Stimulated activated CD4-positive, alpha-beta T cell treated with anti-CD3 and anti-CD28 coated beads, TNF-alpha, amount 100 ng/mL, for 1 hour (primary cell): ENCODE data around the gene SSBP3.
"Not testable (repeated sequence)": the region's sequence is repeated elsewhere in the genome, so short reads cannot be mapped to it uniquely, and the experiment has no call there.

Source experiments
- DNase-seq, 3 donors: peaks; one replicate each; pipeline ENCODE4 v3.0.0-alpha.2; 2020; ENCODE audit warnings: low read depth in 3 of 3, low spot score in 1 of 3

SSBP3 gene

GRCh38 chr1:54249819-54250435 is 156.3 kb downstream of the SSBP3 start:
- DNase-seq: no peak

GRCh38 chr1:54248966-54249365 is 157.2 kb downstream of the SSBP3 start:
- DNase-seq: no peak

- no peak for DNase-seq
Measured at GRCh38 chr1:54247863-54248515, 158.2 kb downstream of the SSBP3 start.

- DNase-seq: no peak
Measured at GRCh38 chr1:54246116-54246721, 160.0 kb downstream of the SSBP3 start.

- no peak for DNase-seq
Measured at GRCh38 chr1:54245501-54245900, 160.7 kb downstream of the SSBP3 start.

- DNase-seq: no peak
Measured at GRCh38 chr1:54244655-54245054, 161.5 kb downstream of the SSBP3 start.

GRCh38 chr1:54243022-54243421 is 163.2 kb downstream of the SSBP3 start:
- DNase-seq: no peak

GRCh38 chr1:54241364-54241763 is 164.8 kb downstream of the SSBP3 start:
- DNase-seq: no peak

- DNase-seq: no peak
Measured at GRCh38 chr1:54240741-54241335, 165.4 kb downstream of the SSBP3 start.

- no peak for DNase-seq
Measured at GRCh38 chr1:54239631-54240031, 166.6 kb downstream of the SSBP3 start.

- DNase-seq: no peak
Measured at GRCh38 chr1:54239035-54239383, 167.2 kb downstream of the SSBP3 start.

GRCh38 chr1:54238353-54239034 is 167.7 kb downstream of the SSBP3 start:
- DNase-seq: no peak

- no peak for DNase-seq
Measured at GRCh38 chr1:54237586-54237985, 168.6 kb downstream of the SSBP3 start.

- no peak for DNase-seq
Measured at GRCh38 chr1:54234284-54234683, 171.9 kb downstream of the SSBP3 start.

- DNase-seq: not testable (repeated sequence)
Measured at GRCh38 chr1:54233196-54233595, 173.0 kb downstream of the SSBP3 start.

- DNase-seq: no peak
Measured at GRCh38 chr1:54230507-54231339, 175.5 kb downstream of the SSBP3 start.

- no peak for DNase-seq
Measured at GRCh38 chr1:54229281-54229891, 176.8 kb downstream of the SSBP3 start.

- no peak for DNase-seq
Measured at GRCh38 chr1:54228638-54229079, 177.5 kb downstream of the SSBP3 start.

- DNase-seq: no peak
Measured at GRCh38 chr1:54227891-54228310, 178.3 kb downstream of the SSBP3 start.

- DNase-seq: no peak
Measured at GRCh38 chr1:54227091-54227602, 179.0 kb downstream of the SSBP3 start.
